Cardiac fibroblast (primary cell): ENCODE results near the gene ITPR3.

Source experiments
- DNase-seq, 2 donors: peaks; one replicate each; pipeline versions ENCODE4 v3.0.0 to v3.0.0-alpha.2; 2010; ENCODE audit warnings: low read depth in 2 of 2
- H3K4me3 ChIP-seq, 2 donors: replicated peaks in 1 of 2; 1 replicate in 1 of 2; 2 replicates in 1 of 2; pipeline ENCODE4 v1.5.1; 2011; ENCODE audit warnings: low read depth in 2 of 2, low read length in 2 of 2, mild to moderate bottlenecking in 2 of 2, moderate library complexity in 1 of 2
- CTCF ChIP-seq: IDR thresholded peaks from one replicate; pipeline ENCODE4 v1.5.1; 2011; ENCODE audit warnings: low read depth, mild to moderate bottlenecking, low read length, inconsistent platforms

Gene ITPR3

GRCh38 chr6:33688451-33689147, 67.5 kb downstream of the ITPR3 start:
- TF ChIP-seq CTCF: no peak
- no peak for DNase-seq
- no peak overlapping the region for H3K4me3 ChIP-seq

GRCh38 chr6:33689148-33689494, 68.0 kb downstream of the ITPR3 start:
- no peak for TF ChIP-seq CTCF
- DNase-seq: no peak
- no peak overlapping the region for H3K4me3 ChIP-seq

GRCh38 chr6:33689879-33690278, 68.8 kb downstream of the ITPR3 start:
- DNase-seq: no peak
- TF ChIP-seq CTCF: no peak
- H3K4me3 ChIP-seq: no peak overlapping the region

DNA sequence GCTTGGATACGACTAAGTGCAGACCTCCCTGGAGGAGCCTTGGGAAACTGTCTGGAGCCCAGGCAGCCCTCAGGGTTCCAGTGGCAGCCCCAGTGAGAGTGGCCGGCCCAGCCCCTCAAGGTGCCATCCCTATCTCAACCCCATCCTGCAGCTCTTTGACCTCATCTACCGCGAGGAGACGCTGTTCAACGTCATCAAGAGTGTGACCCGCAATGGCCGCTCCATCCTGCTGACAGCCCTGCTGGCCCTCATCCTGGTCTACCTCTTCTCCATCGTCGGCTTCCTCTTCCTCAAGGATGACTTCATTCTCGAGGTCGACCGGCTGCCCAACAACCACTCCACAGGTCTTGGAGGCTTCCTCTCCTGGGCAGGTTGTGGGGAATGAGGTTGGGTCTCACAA, 69.6 kb downstream of the ITPR3 start:
- H3K4me3 ChIP-seq: no peak overlapping the region
- no peak for DNase-seq
- no peak for TF ChIP-seq CTCF

DNA sequence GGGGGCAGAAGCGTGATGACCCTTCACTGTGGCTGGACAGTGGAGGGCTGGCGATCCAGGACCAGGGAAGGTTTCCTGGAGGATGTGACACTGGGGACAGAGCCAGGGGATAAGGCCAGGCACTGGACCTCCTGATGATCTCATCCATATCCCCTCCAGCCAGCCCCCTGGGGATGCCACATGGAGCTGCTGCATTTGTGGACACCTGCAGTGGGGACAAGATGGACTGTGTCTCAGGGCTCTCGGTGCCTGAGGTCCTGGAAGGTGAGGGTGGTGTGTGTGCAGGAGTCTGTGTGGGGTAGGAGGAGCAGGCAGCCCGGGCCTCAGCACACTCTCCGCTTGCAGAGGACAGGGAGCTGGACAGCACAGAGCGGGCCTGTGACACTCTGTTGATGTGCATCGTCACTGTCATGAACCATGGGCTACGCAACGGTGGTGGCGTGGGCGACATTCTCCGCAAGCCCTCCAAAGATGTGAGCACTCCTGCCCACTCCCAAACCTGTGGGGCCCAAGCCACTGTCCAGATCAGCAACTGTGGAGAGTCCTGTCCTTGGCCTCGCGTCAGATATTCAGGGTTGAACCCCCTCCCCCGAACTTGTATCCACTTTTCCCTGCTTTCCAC, 70.4 kb downstream of the ITPR3 start:
- no peak for DNase-seq
- no peak overlapping the region for H3K4me3 ChIP-seq
- TF ChIP-seq CTCF: no peak

DNA sequence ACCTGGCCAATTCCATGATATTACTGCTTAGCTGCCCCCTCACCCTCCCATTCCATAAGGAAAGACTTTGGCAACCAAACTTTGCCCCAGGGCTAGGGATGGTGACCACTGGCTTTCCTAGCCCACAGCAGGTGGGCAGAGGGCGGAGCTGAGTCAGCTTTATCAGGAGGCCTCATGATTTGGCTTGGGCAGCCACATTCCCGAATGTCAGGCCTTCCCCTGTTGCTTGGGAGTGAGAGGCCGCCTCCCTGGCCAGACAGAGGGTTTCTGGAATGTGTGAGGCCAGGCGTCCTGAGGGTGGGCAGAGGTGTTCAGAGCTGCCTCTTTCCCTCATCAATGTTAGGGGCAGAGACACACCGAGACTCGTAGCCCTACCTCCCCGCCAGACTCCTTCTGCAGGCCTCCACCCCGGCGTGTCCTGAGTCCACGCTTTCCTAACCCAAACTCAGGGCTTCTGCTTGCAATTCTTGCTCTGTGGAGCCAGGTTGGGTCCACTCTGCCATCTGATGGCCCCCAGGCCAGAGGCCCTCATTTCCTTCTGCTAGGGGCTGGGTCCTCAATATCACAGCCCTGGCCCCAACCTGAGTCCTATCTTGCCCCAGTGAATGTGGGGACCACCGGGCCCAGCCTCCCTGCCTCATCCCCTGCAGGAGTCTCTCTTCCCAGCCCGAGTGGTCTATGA, 71.1 kb downstream of the ITPR3 start:
- no peak for TF ChIP-seq CTCF
- DNase-seq: peak in 1 of 2 donors; percentile 86
- no peak overlapping the region for H3K4me3 ChIP-seq
